SJCRH30 (cell line): Measurements from ENCODE around the gene BICD1. TPM values are rescaled to one million over a fixed set of nuclear protein-coding genes. Genes with fewer than 3 reads are reported as not detected.
A peak's percentile ranks its signal among the peaks of the same experiment; 100 is the strongest.

Experiments used
- DNase-seq, 2 experiments: peaks; one replicate each; pipeline ENCODE4 v3.0.0-alpha.2; 2015 to 2020
- H3K27ac ChIP-seq: fragments of 250-450 bp; sonication (Bioruptor Pico); 2 replicates; pipeline ENCODE4 v1.5.1; 2020; ENCODE audit warnings: mild to moderate bottlenecking, moderate library complexity
- H3K27me3 ChIP-seq: fragments of 250-450 bp; sonication (Bioruptor Pico); 2 replicates; pipeline ENCODE4 v1.5.1; 2020; ENCODE audit warnings: mild to moderate bottlenecking, moderate library complexity
- H3K36me3 ChIP-seq: fragments of 250-450 bp; sonication (Bioruptor Pico); 2 replicates; pipeline ENCODE4 v1.5.1; 2020; ENCODE audit warnings: mild to moderate bottlenecking, moderate library complexity
- H3K4me1 ChIP-seq: fragments of 250-450 bp; sonication (Bioruptor Pico); 2 replicates; pipeline ENCODE4 v1.5.1; 2020; ENCODE audit warnings: mild to moderate bottlenecking, moderate library complexity
- H3K4me3 ChIP-seq: fragments of 250-450 bp; sonication (Bioruptor Pico); 2 replicates; pipeline ENCODE4 v1.5.1; 2020; ENCODE audit warnings: mild to moderate bottlenecking, moderate library complexity
- H3K9me3 ChIP-seq: fragments of 250-450 bp; sonication (Bioruptor Pico); replicated peaks from 2 replicates; pipeline ENCODE4 v1.5.1; 2020; ENCODE audit warnings: mild to moderate bottlenecking, moderate library complexity
- total RNA-seq: library from RNA; depleted of rRNA; stranded (reverse); fragments of >200 nt; shearing (Covaris generic); gene quantifications from 2 replicates; pipeline ENCODE4 v1.2.3, GENCODE V29; 2014

The BICD1 gene
- total RNA-seq, 1 experiment from 2014 or later = 10.8 TPM

DNA sequence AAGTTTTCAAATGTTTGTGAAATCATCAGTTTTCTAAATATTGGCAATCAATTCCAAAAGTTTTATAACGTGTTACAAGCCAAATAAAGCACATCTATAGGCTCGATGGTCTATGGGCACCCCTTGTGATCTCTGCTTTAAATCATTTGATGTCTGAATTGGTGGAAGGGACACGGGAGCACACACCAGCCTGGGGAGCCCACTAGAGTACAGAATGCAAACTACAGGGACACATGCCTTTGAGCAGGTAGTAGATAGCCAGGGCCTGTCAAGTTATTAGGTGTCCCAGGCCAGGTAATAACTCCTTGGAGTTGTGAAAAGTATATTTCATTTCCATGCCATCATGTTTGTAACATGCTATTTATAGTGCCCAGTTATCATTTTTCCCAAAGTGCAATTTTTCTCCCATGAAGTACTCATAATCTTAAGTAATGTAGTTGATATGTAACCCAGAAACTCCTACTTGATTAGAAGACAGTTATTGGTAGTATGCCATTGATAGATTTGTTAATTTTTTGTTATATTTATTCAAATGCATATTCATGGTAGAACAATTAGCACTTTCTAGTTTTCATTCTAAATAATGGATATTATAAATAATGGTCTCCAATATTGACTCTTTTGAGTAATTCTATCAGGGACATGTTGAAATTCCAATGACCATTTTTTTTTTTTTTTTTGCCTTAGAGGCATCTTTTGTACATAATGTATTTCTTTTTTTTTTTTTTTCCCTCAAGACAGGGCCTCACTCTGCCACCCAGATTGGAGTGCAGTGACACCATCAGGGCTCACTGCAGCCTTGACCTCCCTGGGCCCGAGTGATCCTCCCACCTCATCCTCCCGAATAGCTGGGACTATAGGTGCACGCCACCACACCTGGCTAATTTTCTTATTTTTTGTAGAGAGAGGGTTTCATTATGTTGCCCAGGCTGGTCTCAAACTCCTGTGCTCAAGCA is 195.8 kb downstream of the BICD1 start:
- peak; percentile 9 to 43 for DNase-seq
- no peaks in the 10 kb centered on the region for H3K4me1 ChIP-seq
- no peaks in the 10 kb centered on the region for H3K9me3 ChIP-seq
- no peaks in the 10 kb centered on the region for H3K36me3 ChIP-seq
- no peak overlapping the region for H3K27ac ChIP-seq
- no peaks in the 10 kb centered on the region for H3K27me3 ChIP-seq
- H3K4me3 ChIP-seq = no peak overlapping the region

DNA sequence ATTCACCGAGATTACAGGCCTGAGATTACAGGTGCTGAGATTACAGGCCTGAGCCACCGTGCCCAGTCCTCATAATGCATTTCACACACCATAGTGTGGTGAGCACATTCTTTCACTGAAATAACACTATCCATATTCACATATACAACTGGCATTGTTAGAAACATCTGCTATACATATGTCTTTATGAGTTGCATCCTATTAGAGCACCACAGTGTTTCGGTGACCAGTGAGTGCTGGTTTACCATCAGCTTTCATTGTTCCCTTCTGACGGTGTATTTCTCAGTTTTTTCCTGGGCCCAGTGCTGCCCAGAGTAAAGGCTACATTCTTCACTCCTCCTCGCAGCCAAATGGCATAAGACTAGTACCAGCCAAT is 196.5 kb downstream of the BICD1 start:
- no peak for DNase-seq
- H3K36me3 ChIP-seq = no peaks in the 10 kb centered on the region
- no peak overlapping the region for H3K4me3 ChIP-seq
- no peaks in the 10 kb centered on the region for H3K9me3 ChIP-seq
- no peak overlapping the region for H3K27ac ChIP-seq
- H3K27me3 ChIP-seq = no peaks in the 10 kb centered on the region
- no peaks in the 10 kb centered on the region for H3K4me1 ChIP-seq

- H3K27ac ChIP-seq = no peak overlapping the region
- no peaks in the 10 kb centered on the region for H3K27me3 ChIP-seq
- H3K36me3 ChIP-seq = no peaks in the 10 kb centered on the region
- no peak overlapping the region for H3K4me3 ChIP-seq
- no peaks in the 10 kb centered on the region for H3K9me3 ChIP-seq
- peak in 1 of 2 experiments; percentile 60 for DNase-seq
- H3K4me1 ChIP-seq = peaks cover 6% of the 10 kb centered on the region
Observed at GRCh38 chr12:32305163-32305562, 198.5 kb downstream of the BICD1 start.

- Histone ChIP-seq H3K4me1 (peaks cover 8% of the 10 kb centered on the region), H3K36me3 (no peaks in the 10 kb centered on the region), H3K4me3 (no peak overlapping the region), H3K27ac (no peak overlapping the region), H3K9me3 (no peaks in the 10 kb centered on the region), H3K27me3 (no peaks in the 10 kb centered on the region)
- DNase-seq = no peak
Observed at GRCh38 chr12:32307326-32307725, 200.7 kb downstream of the BICD1 start.

DNA sequence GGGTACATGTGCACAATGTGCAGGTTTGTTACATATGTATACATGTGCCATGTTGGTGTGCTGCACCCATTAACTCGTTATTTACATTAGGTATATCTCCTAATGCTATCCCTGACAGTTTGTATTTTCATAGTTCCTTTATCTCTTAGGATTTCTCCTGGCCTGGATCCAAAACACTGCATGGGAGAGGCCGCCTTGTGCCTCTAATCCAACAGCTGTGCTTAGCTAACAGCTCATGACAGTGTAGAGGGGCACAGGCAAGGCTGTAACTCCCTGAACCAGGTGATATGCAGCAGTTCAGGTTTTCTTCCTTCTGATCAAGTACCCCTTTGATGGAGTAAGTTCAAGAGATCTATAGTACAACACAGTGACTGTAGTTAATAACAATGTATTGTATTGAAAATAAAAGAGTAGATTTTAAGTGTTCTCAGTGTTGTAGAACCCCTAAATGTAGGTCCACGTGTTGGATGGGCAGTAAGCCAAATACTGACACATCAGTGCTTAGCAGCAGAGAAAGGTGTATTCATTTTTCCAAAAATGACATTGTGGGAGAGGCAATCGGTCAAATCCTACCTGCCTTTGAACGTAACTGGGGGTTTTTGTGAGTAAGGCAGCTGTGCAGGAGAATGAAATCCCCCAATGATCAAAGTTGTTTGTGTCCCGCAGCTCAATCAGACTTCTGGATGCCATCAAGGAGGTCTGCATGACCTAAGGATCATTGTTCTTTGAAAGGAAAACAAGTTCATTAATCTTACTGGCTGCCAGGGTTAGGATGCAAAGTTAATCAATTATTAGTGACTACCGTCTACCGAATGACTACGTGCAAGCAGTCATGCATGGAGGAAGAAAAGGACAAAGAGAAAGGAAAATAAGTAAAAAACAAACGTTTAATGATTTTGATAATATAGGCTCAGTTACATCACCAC is 203.4 kb downstream of the BICD1 start:
- H3K4me3 ChIP-seq = no peak overlapping the region
- H3K9me3 ChIP-seq = no peaks in the 10 kb centered on the region
- H3K27me3 ChIP-seq = no peaks in the 10 kb centered on the region
- peaks cover 8% of the 10 kb centered on the region for H3K4me1 ChIP-seq
- no peaks in the 10 kb centered on the region for H3K36me3 ChIP-seq
- DNase-seq = peak; percentile 66 to 85
- H3K27ac ChIP-seq = no peak overlapping the region

GRCh38 chr12:32312049-32312670 is 205.5 kb downstream of the BICD1 start:
- Histone ChIP-seq H3K4me1 (peaks cover 8% of the 10 kb centered on the region), H3K9me3 (no peaks in the 10 kb centered on the region), H3K4me3 (no peak overlapping the region), H3K36me3 (no peaks in the 10 kb centered on the region), H3K27ac (no peak overlapping the region), H3K27me3 (no peaks in the 10 kb centered on the region)
- peak in 1 of 2 experiments; percentile 60 for DNase-seq

DNA sequence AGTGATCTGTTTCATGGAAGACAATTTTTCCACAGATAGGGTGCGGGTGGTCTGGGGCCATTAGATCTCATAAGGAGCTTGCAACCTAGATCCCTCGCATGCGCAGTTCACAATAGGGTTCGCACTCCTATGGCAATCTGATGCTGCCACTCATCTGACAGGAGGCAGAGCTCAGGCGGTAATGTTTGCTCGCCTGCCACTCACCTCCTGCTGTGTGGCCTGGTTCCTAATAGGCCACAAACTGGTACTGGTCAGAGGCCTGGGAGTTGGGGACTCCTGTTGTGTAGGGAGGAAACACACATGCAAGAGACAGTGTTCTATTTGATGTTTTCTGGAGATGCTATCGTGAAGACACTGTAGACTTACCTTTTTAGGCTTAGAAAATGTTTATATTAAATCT is 215.7 kb downstream of the BICD1 start:
- DNase-seq = no peak
- Histone ChIP-seq H3K9me3 (no peaks in the 10 kb centered on the region), H3K4me1 (no peaks in the 10 kb centered on the region), H3K36me3 (no peaks in the 10 kb centered on the region), H3K27me3 (no peaks in the 10 kb centered on the region), H3K27ac (no peak overlapping the region), H3K4me3 (no peak overlapping the region)

DNA sequence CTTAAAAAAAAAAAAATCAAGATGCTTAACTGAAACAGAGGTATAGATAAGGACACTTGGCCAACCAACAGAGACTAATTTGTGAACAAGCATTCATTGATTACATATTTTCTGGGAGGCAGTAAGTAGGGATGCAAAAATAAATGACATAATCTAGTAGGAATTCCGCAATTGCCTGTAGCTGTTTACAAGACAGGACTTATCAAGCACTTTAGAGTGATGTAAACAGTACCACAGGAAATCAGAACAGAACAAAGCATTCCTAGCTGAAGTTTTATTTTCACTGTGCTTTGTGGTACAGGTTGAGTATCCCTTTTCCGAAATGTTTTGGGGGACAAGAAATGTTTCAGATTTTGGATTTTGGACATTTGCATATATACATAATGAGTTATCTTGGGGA is 224.5 kb downstream of the BICD1 start:
- no peak for DNase-seq
- Histone ChIP-seq H3K27ac (no peak overlapping the region), H3K4me3 (no peak overlapping the region), H3K9me3 (no peaks in the 10 kb centered on the region), H3K36me3 (no peaks in the 10 kb centered on the region), H3K27me3 (no peaks in the 10 kb centered on the region), H3K4me1 (no peaks in the 10 kb centered on the region; the same call in 1 of the 2 replicates)

- Histone ChIP-seq H3K27ac (no peak overlapping the region), H3K4me1 (no peaks in the 10 kb centered on the region; the same call in 1 of the 2 replicates), H3K9me3 (no peaks in the 10 kb centered on the region), H3K27me3 (no peaks in the 10 kb centered on the region), H3K36me3 (no peaks in the 10 kb centered on the region; the same call in 1 of the 2 replicates), H3K4me3 (no peak overlapping the region)
- DNase-seq = no peak
Observed at GRCh38 chr12:32332446-32332845, 225.8 kb downstream of the BICD1 start.

DNA sequence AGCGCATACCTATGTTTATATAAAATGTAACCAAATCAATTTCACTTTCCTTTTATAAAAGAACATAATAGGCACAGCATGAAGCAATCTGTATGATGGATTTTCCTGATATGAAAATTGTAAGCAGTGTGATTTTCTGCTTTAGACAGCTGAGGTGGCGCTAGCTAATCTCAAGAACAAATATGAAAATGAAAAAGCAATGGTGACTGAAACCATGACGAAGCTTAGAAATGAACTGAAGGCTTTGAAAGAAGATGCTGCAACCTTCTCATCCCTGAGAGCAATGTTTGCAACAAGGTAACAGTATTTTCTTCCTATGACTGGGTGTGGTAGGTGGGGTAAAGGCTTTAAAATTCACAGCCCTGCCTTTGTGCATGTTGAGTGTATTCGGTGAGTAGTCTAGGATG is 227.7 kb downstream of the BICD1 start:
- Histone ChIP-seq H3K36me3 (no peaks in the 10 kb centered on the region; the same call in 1 of the 2 replicates), H3K27me3 (no peaks in the 10 kb centered on the region), H3K27ac (no peak overlapping the region), H3K4me1 (no peaks in the 10 kb centered on the region; the same call in 1 of the 2 replicates), H3K4me3 (no peak overlapping the region), H3K9me3 (no peaks in the 10 kb centered on the region)
- no peak for DNase-seq

DNA sequence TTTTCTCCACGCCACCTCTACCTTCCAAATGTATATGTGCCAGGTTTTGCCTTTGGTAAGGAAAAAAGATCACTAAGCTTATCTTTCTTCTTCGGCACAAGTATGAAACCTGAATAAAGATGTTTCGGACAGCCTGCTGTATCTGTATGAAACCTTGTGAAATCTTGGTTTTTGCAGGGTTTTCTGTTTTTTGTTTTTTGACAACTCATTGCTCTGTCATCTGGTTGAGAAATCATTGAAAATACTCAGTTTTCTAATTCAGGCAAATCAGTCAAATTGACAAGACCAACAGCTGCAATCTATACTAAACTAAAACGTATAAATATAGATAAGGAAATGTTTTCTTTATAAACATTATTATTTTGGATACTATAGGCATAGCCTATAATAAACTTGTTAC is 229.6 kb downstream of the BICD1 start:
- Histone ChIP-seq H3K4me1 (no peaks in the 10 kb centered on the region; the same call in 1 of the 2 replicates), H3K4me3 (no peak overlapping the region), H3K27ac (no peak overlapping the region), H3K27me3 (no peaks in the 10 kb centered on the region), H3K36me3 (no peaks in the 10 kb centered on the region; the same call in 1 of the 2 replicates), H3K9me3 (no peaks in the 10 kb centered on the region)
- DNase-seq = no peak

DNA sequence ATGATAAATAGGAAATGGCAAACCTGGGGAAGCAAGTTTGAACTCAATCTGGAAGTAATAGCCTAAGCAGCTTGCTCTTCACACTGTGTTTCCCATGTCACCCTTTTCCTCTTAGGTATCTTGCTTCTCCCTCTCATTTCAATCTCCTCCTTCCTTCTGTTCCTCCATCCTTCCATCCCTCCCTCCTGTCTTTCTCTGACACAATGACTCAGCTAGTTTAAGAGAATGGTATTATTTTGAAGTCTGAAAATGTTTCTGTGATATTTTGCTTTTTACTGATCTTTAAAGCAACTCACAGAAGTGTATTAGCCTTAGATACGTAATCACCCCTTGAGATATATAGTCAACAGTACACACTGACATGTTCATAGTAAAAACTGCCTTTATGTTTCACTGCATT is 236.8 kb downstream of the BICD1 start:
- Histone ChIP-seq H3K4me3 (no peak overlapping the region), H3K36me3 (no peaks in the 10 kb centered on the region), H3K27ac (no peak overlapping the region), H3K27me3 (no peaks in the 10 kb centered on the region), H3K4me1 (no peaks in the 10 kb centered on the region), H3K9me3 (no peaks in the 10 kb centered on the region)
- DNase-seq = no peak

DNA sequence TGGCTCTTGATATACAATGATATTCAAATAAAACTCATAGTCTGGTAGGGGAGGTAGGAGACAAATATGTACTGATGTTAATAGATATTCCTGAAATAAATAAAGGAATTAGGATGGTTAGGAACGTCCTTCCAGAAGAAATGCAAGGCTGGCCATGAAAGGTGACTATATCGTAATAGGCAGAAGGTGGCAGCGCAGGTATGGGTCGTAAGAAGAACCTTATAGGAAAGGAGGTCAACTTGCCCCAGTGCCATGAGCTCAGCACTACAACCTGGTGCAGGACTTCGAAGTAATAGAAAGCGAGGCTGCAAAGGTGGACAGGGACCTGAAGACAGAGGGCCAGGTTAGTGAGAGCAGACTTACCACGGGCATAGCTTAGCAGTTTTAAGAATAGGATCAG is 237.4 kb downstream of the BICD1 start:
- Histone ChIP-seq H3K27ac (no peak overlapping the region), H3K9me3 (no peaks in the 10 kb centered on the region), H3K4me3 (no peak overlapping the region), H3K27me3 (no peaks in the 10 kb centered on the region), H3K4me1 (no peaks in the 10 kb centered on the region), H3K36me3 (no peaks in the 10 kb centered on the region)
- no peak for DNase-seq

DNA sequence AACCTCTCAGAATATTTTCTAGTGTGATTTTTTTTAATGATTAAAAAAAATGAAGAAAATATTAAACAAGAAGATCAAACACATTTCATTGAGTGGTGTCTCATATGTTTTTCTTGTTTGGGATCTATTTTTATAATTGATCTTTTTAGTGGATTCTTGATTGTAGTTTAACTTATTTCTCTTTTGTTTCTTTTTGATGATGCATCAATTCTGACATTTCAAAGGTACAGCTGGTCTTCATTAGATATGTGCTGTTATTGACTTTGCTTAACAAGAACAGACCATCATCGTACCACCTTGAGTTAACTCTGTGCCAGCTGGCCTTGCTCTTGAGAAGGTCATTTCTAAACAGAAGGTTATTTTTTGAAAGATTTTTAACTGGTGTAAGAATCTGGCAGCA is 246.9 kb downstream of the BICD1 start:
- no peaks in the 10 kb centered on the region for H3K36me3 ChIP-seq
- H3K27me3 ChIP-seq = no peaks in the 10 kb centered on the region
- DNase-seq = no peak
- no peak overlapping the region for H3K27ac ChIP-seq
- no peaks in the 10 kb centered on the region for H3K9me3 ChIP-seq
- H3K4me1 ChIP-seq = no peaks in the 10 kb centered on the region
- H3K4me3 ChIP-seq = no peak overlapping the region
